Measurements from ENCODE around the gene PPP2R2C.

GRCh38 chr4:6395466-6396228 lies 76.8 kb downstream of the PPP2R2C start:
- TF ChIP-seq MAX (IDR thresholded peaks at IDR 0.05; ENCODE audit: low read depth, low read length), result no peak
- TF ChIP-seq POLR2A (IDR thresholded peaks at IDR 0.05; ENCODE audit: extremely low read depth, insufficient read length), result no peak
- TF ChIP-seq CTCF (IDR thresholded peaks at IDR 0.05; ENCODE audit: low read depth, low read length), result no peak
- TF ChIP-seq MYC (IDR thresholded peaks at IDR 0.05; ENCODE audit: low read depth, low read length), result no peak

Data from NB4 (cell line).